Activated CD8-positive, alpha-beta T cell treated with anti-CD3 and anti-CD28 coated beads, Interleukin-2, amount 10 ng/mL, durations not matched to agents 7 days and 5 days (primary cell): Measurements from ENCODE around the gene PDE3B. TPM values are rescaled to one million over a fixed set of nuclear protein-coding genes. Genes with fewer than 3 reads are reported as not detected.
A peak's percentile ranks its signal among the peaks of the same experiment; 100 is the strongest.
"Not testable (repeated sequence)": the region's sequence is repeated elsewhere in the genome, so short reads cannot be mapped to it uniquely, and the experiment has no call there.

Experiments
- ATAC-seq: fragments of 150-1000 bp; cut with Tn5 transposase; one replicate; pipeline ENCODE4 v1.10.0; 2021; ENCODE audit warnings: moderate library complexity
- CTCF ChIA-PET: fragments of 350-600 bp; sonication (Branson Sonifier 250); formaldehyde crosslinking; loops from one replicate; lab custom pipeline; 2021; ENCODE audit warnings: antibody characterized with exemption; lab: Charles Lee
- POLR2A ChIA-PET: fragments of 350-600 bp; sonication (Branson Sonifier 250); formaldehyde crosslinking; loops from one replicate; lab custom pipeline; 2021; ENCODE audit warnings: antibody characterized with exemption; lab: Charles Lee
- DNase-seq: peaks from one replicate; pipeline ENCODE4 v3.0.0-alpha.2; 2020
- H3K27ac Mint-ChIP-seq: one replicate; pipeline ENCODE4 v1.8.0; 2021; ENCODE audit warnings: mild to moderate bottlenecking, mixed read lengths
- H3K27me3 Mint-ChIP-seq: one replicate; pipeline ENCODE4 v1.8.0; 2021; ENCODE audit warnings: low read depth, mixed read lengths
- H3K36me3 Mint-ChIP-seq: one replicate; pipeline ENCODE4 v1.8.0; 2021; ENCODE audit warnings: low read depth, mixed read lengths
- H3K4me1 Mint-ChIP-seq: one replicate; pipeline ENCODE4 v1.8.0; 2021; ENCODE audit warnings: low read depth, mixed read lengths
- H3K4me3 Mint-ChIP-seq: one replicate; pipeline ENCODE4 v1.8.0; 2021; ENCODE audit warnings: mild to moderate bottlenecking, mixed read lengths
- H3K9me3 Mint-ChIP-seq: one replicate; pipeline ENCODE4 v1.8.0; 2022; ENCODE audit warnings: mixed read lengths; ENCODE audit not compliant: insufficient read depth
- total RNA-seq, 2 experiments: library from RNA; stranded (reverse); gene quantifications; one replicate each; pipeline ENCODE4 v1.2.3, GENCODE V29; 2021

The PDE3B gene
- total RNA-seq, 2 experiments from 2014 or later, result 74.8 to 81.4 TPM

DNA sequence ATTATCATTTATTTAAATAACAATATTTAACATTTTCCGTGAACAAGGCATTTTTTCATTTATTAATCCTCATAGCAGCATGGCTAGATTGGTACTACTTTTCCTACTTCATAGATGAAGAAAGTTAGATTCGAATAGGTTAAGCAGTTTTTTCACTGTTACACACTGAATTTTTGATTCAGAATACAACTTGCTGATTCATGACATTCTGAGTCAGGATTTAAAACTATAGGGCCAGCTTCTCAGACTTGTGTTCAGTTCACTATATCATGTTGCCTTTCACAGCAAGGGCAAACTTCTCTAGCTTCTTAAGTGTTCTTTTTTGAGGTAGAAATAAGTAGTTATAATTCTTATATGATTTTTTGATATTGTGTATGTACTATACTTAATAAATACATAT, 216.9 kb downstream of the PDE3B start:
- ChIA-PET POLR2A (no interaction called here), CTCF (interaction anchor here (0.7 to 3.1 kb wide), 2 partner anchors 47 to 708 kb away, joined by 3 to 14 read pairs; no protein-coding TSS in a partner anchor)
- H3K4me3 Mint-ChIP-seq, result no peak overlapping the region
- H3K4me1 Mint-ChIP-seq, result peaks cover 7% of the 10 kb centered on the region
- ATAC-seq, result no peak
- no peak overlapping the region for H3K27ac Mint-ChIP-seq
- H3K36me3 Mint-ChIP-seq, result peaks cover 76% of the 10 kb centered on the region
- peaks cover 11% of the 10 kb centered on the region for H3K9me3 Mint-ChIP-seq
- no peaks in the 10 kb centered on the region for H3K27me3 Mint-ChIP-seq
- DNase-seq, result no peak

DNA sequence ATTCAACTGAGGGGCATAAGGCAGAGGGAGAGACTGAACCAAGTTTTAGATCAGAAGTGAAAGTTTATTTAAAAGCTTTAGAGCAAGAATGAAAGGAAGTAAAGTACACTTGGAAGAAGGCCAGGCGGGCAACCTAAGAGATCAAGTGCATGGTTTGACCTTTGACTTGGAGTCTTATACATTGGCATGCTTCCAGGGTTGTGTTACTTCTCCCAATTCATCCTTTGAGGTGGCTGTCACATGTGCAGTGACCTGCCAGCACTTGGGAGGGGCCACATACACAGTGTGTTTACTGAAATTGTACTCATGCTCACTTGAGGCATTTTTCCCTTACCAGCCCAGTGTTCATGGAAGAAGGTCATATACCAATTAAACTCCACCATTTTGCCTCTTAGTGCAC, 218.1 kb downstream of the PDE3B start:
- Mint-ChIP-seq H3K27me3 (no peaks in the 10 kb centered on the region), H3K4me3 (no peak overlapping the region), H3K36me3 (peaks cover 68% of the 10 kb centered on the region), H3K27ac (no peak overlapping the region), H3K9me3 (peaks cover 8% of the 10 kb centered on the region), H3K4me1 (peaks cover 4% of the 10 kb centered on the region)
- CTCF ChIA-PET, result interaction anchor here (1.0 to 3.1 kb wide), 2 partner anchors 10 to 46 kb away, joined by 3 to 14 read pairs; no protein-coding TSS in a partner anchor
- no peak for DNase-seq
- POLR2A ChIA-PET, result no interaction called here
- ATAC-seq, result no peak

DNA sequence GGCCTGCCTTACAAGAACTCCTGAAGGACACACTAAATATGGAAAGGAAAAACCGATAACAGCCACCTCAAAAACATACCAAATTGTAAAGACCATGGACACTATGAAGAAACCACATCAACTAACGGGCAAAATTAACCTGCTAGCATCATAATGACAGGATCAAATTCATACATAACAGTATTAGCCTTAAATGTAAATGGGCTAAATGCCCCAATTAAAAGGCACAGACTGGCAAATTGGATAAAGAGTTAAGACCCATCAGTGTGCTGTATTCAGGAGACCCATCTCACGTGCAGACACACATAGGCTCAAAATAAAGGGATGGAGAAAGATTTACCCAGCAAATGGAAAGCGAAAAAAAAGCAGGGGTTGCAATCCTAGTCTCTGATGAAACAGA, 220.2 kb downstream of the PDE3B start:
- H3K36me3 Mint-ChIP-seq, result peaks cover 62% of the 10 kb centered on the region
- H3K4me1 Mint-ChIP-seq, H3K9me3 Mint-ChIP-seq, DNase-seq, ATAC-seq, H3K27ac Mint-ChIP-seq, H3K4me3 Mint-ChIP-seq, H3K27me3 Mint-ChIP-seq, POLR2A ChIA-PET: not testable (repeated sequence)
- CTCF ChIA-PET, result interaction anchor here (1.0 kb wide), 1 partner anchor 12 kb away, joined by 3 read pairs; no protein-coding TSS in a partner anchor

DNA sequence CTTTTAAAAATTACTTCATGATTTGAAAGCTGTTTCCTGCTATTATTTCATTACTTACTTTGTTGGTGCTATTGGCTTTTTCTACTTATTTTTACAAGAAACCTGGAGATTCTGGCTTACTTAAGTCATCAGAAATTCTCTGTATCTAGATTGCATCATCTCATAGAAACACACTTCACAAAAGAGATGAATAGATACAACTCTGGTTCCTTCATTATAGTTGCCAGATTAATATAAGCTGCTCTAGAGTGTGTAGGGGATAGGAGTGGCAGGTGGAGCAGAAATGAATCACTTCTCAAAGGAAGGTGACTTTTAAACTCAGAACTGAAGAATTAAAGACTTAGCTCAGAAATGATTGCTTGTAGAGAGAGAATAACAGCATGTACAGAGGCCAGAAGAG, 228.4 kb downstream of the PDE3B start:
- no peak overlapping the region for H3K27ac Mint-ChIP-seq
- ChIA-PET CTCF (interaction anchor here (1.4 to 1.6 kb wide), 2 partner anchors 35 to 36 kb away, joined by 3 to 4 read pairs; no protein-coding TSS in a partner anchor), POLR2A (no interaction called here)
- H3K4me3 Mint-ChIP-seq, result no peak overlapping the region
- H3K36me3 Mint-ChIP-seq, result peaks cover 79% of the 10 kb centered on the region
- no peaks in the 10 kb centered on the region for H3K9me3 Mint-ChIP-seq
- no peak for ATAC-seq
- no peaks in the 10 kb centered on the region for H3K27me3 Mint-ChIP-seq
- peaks cover 2% of the 10 kb centered on the region for H3K4me1 Mint-ChIP-seq
- DNase-seq, result no peak

DNA sequence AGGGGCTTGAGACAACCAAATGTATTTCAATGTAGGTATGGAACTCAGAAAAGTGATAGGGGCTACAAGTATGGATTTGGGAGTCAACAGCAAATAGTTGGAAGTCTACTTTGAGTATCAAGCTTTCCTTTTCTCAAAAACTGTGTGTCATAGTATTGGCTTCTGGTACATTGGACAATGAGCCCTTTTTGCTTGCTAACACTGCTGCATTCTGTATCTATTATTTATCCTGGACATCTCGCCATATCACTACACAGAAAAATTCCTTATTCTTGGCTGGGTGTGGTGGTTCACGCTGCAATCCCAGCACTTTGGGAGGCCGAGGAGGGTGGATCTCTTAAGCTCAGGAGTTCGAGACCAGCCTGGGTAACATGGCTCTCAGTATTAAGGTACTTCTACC, 230.0 kb downstream of the PDE3B start:
- DNase-seq (no peak), ATAC-seq (no peak)
- no peak overlapping the region for H3K4me3 Mint-ChIP-seq
- no peaks in the 10 kb centered on the region for H3K27me3 Mint-ChIP-seq
- ChIA-PET POLR2A (interaction anchor here (0.9 kb wide), 1 partner anchor 229 kb away, joined by 3 read pairs; no protein-coding TSS in a partner anchor), CTCF (interaction anchor here (1.0 kb wide), 1 partner anchor 18 kb away, joined by 3 read pairs; the partner anchor contains the start of gene CYP2R1)
- H3K4me1 Mint-ChIP-seq, result peaks cover 2% of the 10 kb centered on the region
- H3K27ac Mint-ChIP-seq, result no peak overlapping the region
- H3K9me3 Mint-ChIP-seq, result no peaks in the 10 kb centered on the region
- peaks cover 87% of the 10 kb centered on the region for H3K36me3 Mint-ChIP-seq

DNA sequence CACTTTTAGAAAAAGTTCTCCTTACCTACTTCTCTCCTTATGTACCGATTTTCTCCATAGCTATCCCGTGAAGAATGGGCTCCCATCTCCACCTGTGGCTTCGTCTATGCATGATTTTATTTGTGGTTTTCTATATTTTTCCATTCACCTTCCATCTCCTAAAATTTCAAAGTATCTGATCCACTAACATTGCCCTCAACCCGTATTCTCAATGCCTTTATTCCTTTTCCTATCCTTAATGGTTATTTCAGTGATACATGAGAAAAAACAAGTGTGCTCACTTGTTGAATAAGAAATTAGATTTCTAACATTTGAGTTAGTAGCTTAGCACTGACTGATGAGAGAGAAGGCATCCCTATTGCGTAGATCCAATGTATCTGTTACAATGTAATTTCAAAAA, 231.6 kb downstream of the PDE3B start:
- ATAC-seq (no peak), DNase-seq (no peak)
- Mint-ChIP-seq H3K36me3 (peaks cover 84% of the 10 kb centered on the region), H3K27me3 (no peaks in the 10 kb centered on the region), H3K27ac (no peak overlapping the region), H3K4me3 (no peak overlapping the region), H3K4me1 (peaks cover 2% of the 10 kb centered on the region), H3K9me3 (no peaks in the 10 kb centered on the region)
- CTCF ChIA-PET, result interaction anchor here (1.5 kb wide), 1 partner anchor 33 kb away, joined by 6 read pairs; no protein-coding TSS in a partner anchor
- POLR2A ChIA-PET, result no interaction called here

DNA sequence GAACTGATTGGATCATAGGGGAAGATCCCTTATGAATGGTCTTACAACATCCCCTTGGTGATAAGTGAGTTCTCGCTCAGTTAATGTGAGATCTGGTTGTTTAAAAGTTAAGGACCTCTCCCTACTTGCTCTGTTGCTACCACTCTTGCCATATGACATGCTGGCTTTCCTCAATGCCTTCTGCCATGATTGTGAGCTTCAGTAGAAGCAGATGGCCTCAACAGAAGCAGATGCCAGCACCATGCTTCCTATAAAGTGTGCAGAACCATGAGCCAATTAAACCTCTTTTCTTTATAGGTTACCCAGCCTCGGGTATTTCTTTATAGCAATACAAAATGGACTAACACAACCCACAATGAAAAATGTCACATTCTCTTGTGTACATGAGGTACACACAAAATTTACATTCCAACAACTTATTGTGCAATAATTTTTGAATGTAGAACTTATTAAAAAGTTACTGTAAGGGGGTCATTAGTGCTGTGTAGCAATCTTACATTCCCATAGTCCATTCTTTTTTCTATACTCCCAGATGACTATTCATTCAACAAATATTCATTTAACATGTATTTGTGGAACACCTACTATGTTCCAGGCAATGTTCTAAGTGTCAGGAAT, 238.1 kb downstream of the PDE3B start:
- Mint-ChIP-seq H3K36me3 (peaks cover 66% of the 10 kb centered on the region), H3K9me3 (peaks cover 17% of the 10 kb centered on the region), H3K4me3 (no peak overlapping the region), H3K27ac (no peak overlapping the region), H3K4me1 (peaks cover 10% of the 10 kb centered on the region), H3K27me3 (no peaks in the 10 kb centered on the region)
- no peak for ATAC-seq
- ChIA-PET CTCF (interaction anchor here (2.5 kb wide), 1 partner anchor 26 kb away, joined by 11 read pairs; no protein-coding TSS in a partner anchor), POLR2A (interaction anchor here (0.9 kb wide), 1 partner anchor 9 kb away, joined by 4 read pairs; no protein-coding TSS in a partner anchor)
- DNase-seq, result no peak

DNA sequence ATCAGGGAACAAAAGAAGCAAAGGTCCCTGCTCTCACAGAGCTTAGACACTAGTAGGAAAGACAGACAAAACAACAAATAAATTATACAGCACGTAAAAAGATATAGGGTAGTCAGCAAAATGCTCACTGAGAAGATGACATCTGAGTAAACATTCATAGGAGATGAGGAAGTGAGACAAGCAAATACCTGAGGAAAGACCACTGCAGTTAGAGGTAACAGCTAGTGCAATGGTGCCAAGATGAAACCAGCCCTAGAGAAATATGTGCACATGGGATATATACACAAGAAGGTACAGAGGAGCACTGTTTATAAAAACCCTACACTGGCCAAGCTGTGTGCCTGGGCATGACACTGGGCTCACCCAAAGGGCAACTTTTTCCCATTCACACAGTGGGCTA, 238.6 kb downstream of the PDE3B start:
- peaks cover 14% of the 10 kb centered on the region for H3K4me1 Mint-ChIP-seq
- no peak for DNase-seq
- peaks cover 17% of the 10 kb centered on the region for H3K9me3 Mint-ChIP-seq
- peak overlapping the region; percentile 50 for H3K27ac Mint-ChIP-seq
- peaks cover 68% of the 10 kb centered on the region for H3K36me3 Mint-ChIP-seq
- ATAC-seq, result no peak
- H3K27me3 Mint-ChIP-seq, result no peaks in the 10 kb centered on the region
- POLR2A ChIA-PET, result no interaction called here
- H3K4me3 Mint-ChIP-seq, result no peak overlapping the region
- CTCF ChIA-PET, result no interaction called here

DNA sequence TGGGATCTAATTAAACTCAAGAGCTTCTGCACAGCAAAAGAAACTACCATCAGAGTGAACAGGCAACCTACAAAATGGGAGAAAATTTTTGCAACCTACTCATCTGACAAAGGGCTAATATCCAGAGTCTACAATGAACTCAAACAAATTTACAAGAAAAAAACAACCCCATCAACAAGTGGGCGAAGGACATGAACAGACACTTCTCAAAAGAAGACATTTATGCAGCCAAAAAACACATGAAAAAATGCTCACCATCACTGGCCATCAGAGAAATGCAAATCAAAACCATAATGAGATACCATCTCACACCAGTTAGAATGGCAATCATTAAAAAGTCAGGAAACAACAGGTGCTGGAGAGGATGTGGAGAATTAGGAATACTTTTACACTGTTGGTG, 240.1 kb downstream of the PDE3B start:
- Mint-ChIP-seq H3K9me3 (peaks cover 17% of the 10 kb centered on the region), H3K36me3 (peaks cover 63% of the 10 kb centered on the region), H3K4me1 (peaks cover 24% of the 10 kb centered on the region)
- POLR2A ChIA-PET, H3K27me3 Mint-ChIP-seq, DNase-seq, H3K4me3 Mint-ChIP-seq, ATAC-seq, CTCF ChIA-PET, H3K27ac Mint-ChIP-seq: not testable (repeated sequence)

DNA sequence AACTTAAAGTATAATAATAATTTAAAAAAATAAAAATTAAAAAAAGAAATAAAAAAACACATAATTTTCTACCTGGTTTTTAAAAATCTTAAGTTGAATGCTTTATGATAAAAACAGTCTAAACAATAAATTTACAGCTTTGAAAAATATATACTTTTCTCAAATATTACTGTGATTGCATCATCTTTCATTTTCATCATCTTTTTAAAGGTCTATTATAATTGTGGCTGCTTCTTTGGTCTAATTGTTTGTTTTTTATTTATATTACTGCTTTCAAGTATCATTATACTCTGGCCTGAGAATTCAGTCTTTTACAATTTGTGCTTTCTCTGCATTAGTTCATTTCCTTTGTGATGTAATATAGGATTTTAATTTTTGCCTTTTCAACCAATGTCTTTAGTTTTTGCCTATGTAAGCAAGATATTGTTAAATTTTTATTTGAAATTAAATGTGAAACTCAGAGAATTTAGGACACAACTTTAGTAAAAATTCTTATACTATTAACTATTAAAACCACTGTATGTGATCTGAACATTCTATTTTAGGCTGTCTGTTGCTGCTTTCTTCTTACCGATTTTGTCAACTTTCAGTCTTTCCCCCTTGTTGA, 241.2 kb downstream of the PDE3B start:
- Mint-ChIP-seq H3K27ac (no peak overlapping the region), H3K36me3 (peaks cover 61% of the 10 kb centered on the region), H3K9me3 (peaks cover 17% of the 10 kb centered on the region), H3K4me3 (no peak overlapping the region), H3K27me3 (no peaks in the 10 kb centered on the region), H3K4me1 (peaks cover 32% of the 10 kb centered on the region)
- ChIA-PET CTCF (interaction anchor here (1.3 kb wide), 1 partner anchor 23 kb away, joined by 6 read pairs; no protein-coding TSS in a partner anchor), POLR2A (no interaction called here)
- no peak for DNase-seq
- no peak for ATAC-seq

DNA sequence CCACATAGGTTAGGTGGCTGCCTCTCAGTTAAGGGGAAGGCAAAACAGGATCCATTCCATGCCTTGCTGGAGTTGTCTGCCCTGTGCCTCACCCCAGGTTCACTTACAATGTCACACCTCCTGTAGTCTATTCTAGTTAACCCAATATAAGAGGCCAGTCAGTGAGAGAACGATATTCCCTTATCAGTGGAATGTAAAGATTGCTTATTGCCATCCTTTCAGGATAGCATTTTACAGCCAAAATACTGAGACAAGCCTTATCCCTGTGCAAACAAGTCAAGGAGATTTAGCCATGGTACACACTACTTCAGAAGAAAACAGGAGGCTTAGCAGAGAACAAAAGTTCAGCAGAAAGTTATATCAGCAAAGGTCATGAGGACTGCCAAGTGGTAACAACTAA, 242.9 kb downstream of the PDE3B start:
- Mint-ChIP-seq H3K27ac (no peak overlapping the region), H3K4me1 (peaks cover 39% of the 10 kb centered on the region), H3K36me3 (peaks cover 53% of the 10 kb centered on the region), H3K4me3 (no peak overlapping the region), H3K9me3 (peaks cover 9% of the 10 kb centered on the region), H3K27me3 (no peaks in the 10 kb centered on the region)
- DNase-seq (no peak), ATAC-seq (no peak)
- ChIA-PET CTCF (interaction anchor here (1.4 to 2.3 kb wide), 2 partner anchors 18 to 22 kb away, joined by 6 read pairs; no protein-coding TSS in a partner anchor), POLR2A (no interaction called here)
